ENCODE measurements around the gene KIF3A. TPM values are rescaled to one million over a fixed set of nuclear protein-coding genes. Genes with fewer than 3 reads are reported as not detected.
A peak's percentile ranks its signal among the peaks of the same experiment; 100 is the strongest.

KIF3A gene
- total and polyA plus RNA-seq, 2 experiments from 2014 or later, result 11.2 to 19.7 TPM

- TF ChIP-seq, protein P1, sequence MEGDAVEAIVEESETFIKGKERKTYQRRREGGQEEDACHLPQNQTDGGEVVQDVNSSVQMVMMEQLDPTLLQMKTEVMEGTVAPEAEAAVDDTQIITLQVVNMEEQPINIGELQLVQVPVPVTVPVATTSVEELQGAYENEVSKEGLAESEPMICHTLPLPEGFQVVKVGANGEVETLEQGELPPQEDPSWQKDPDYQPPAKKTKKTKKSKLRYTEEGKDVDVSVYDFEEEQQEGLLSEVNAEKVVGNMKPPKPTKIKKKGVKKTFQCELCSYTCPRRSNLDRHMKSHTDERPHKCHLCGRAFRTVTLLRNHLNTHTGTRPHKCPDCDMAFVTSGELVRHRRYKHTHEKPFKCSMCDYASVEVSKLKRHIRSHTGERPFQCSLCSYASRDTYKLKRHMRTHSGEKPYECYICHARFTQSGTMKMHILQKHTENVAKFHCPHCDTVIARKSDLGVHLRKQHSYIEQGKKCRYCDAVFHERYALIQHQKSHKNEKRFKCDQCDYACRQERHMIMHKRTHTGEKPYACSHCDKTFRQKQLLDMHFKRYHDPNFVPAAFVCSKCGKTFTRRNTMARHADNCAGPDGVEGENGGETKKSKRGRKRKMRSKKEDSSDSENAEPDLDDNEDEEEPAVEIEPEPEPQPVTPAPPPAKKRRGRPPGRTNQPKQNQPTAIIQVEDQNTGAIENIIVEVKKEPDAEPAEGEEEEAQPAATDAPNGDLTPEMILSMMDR (conservative IDR thresholded peaks at IDR 0.05; ENCODE audit: low read depth in 2 of 2), result no peak
- TF ChIP-seq ZNF114 (CRISPR knock-in tag; IDR thresholded peaks at IDR 0.05), result no peak
- no peak for TF ChIP-seq ZNF331 (CRISPR knock-in tag; IDR thresholded peaks at IDR 0.05; ENCODE audit: low read depth)
- TF ChIP-seq STAT1 (IDR thresholded peaks at IDR 0.05; ENCODE audit: unreplicated experiment), result no peak
- TF ChIP-seq EZH2 (IDR thresholded peaks at IDR 0.05; ENCODE audit: low read depth, unreplicated experiment), result no peak
- no peak for TF ChIP-seq CREB1 (CRISPR knock-in tag; IDR thresholded peaks at IDR 0.05; ENCODE audit: low read depth)
- TF ChIP-seq POLR2AphosphoS5 (IDR thresholded peaks at IDR 0.05; ENCODE audit: low read depth), result no peak
- TF ChIP-seq EZH2phosphoT487 (IDR thresholded peaks at IDR 0.05; ENCODE audit: unreplicated experiment), result no peak
- TF ChIP-seq REST (IDR thresholded peaks at IDR 0.05; ENCODE audit: unreplicated experiment), result no peak
- no peak for TF ChIP-seq JUNB (IDR thresholded peaks at IDR 0.05; ENCODE audit: unreplicated experiment)
Measured at GRCh38 chr5:132749506-132749905, 12.2 kb upstream of the KIF3A start (continued).

GRCh38 chr5:132748522-132749000 is 11.2 kb upstream of the KIF3A start:
- no peak for ATAC-seq
- Histone ChIP-seq H3K4me2 (peak overlapping the region; percentile 77), H2AFZ (0 out of 2 replicates have a peak overlapping the region, but pooled peaks have one; percentile 95), H3K9me2 (ENCODE audit: insufficient read depth) (no peaks in the 10 kb centered on the region), H4K20me1 (replicated peaks; ENCODE audit: insufficient read depth) (no peaks in the 10 kb centered on the region), H3K79me2 (replicated peaks; ENCODE audit: insufficient read depth) (no peaks in the 10 kb centered on the region), H3F3A (replicated peaks; ENCODE audit: low read depth) (no peaks in the 10 kb centered on the region), H3K27me3 (ENCODE audit: insufficient read depth) (peaks cover 62% of the 10 kb centered on the region), H3K27ac (ENCODE audit: low read depth) (no peak overlapping the region), H3K4me3 (peak overlapping the region; percentile 69), H3K36me3 (ENCODE audit: insufficient read depth) (no peaks in the 10 kb centered on the region), H3K4me1 (ENCODE audit: insufficient read depth) (no peaks in the 10 kb centered on the region; the same call in 1 of the 2 replicates)
- Mint-ChIP-seq H3K9me3 (no peaks in the 10 kb centered on the region), H3K27me3 (ENCODE audit: insufficient read depth, low read depth, poor library complexity) (peaks cover 33% of the 10 kb centered on the region), H3K36me3 (ENCODE audit: low read depth) (no peaks in the 10 kb centered on the region), H3K27ac (no peak overlapping the region), H3K4me3 (peak overlapping the region; percentile 55), H3K4me1 (peaks cover 3% of the 10 kb centered on the region; the same call in 2 of the 3 replicates)
- DNase-seq (ENCODE audit: low spot score), result no peak
- TF ChIP-seq REST (IDR thresholded peaks at IDR 0.05; ENCODE audit: unreplicated experiment) (no peak), NANOG (IDR thresholded peaks at IDR 0.05; ENCODE audit: borderline replicate concordance) (no peak), CREB1 (CRISPR knock-in tag; IDR thresholded peaks at IDR 0.05; ENCODE audit: low read depth) (no peak), ZNF331 (CRISPR knock-in tag; IDR thresholded peaks at IDR 0.05; ENCODE audit: low read depth) (no peak), STAT1 (IDR thresholded peaks at IDR 0.05; ENCODE audit: unreplicated experiment) (no peak), ZNF114 (CRISPR knock-in tag; IDR thresholded peaks at IDR 0.05) (no peak), POLR2AphosphoS5 (IDR thresholded peaks at IDR 0.05; ENCODE audit: low read depth) (no peak)
